Activated CD4-positive, alpha-beta T cell treated with anti-CD3 and anti-CD28 coated beads, Interleukin-2, amount 10 ng/mL, durations not matched to agents 7 days and 5 days (primary cell): ENCODE data around the gene ATP9B. TPM values are rescaled to one million over a fixed set of nuclear protein-coding genes. Genes with fewer than 3 reads are reported as not detected.

Source experiments
- CTCF ChIA-PET: fragments of 350-600 bp; sonication (Branson Sonifier 250); formaldehyde crosslinking; loops from one replicate; lab custom pipeline; 2021; ENCODE audit warnings: antibody characterized with exemption; lab: Charles Lee
- POLR2A ChIA-PET: fragments of 350-600 bp; sonication (Branson Sonifier 250); formaldehyde crosslinking; loops from one replicate; lab custom pipeline; 2021; ENCODE audit warnings: antibody characterized with exemption; lab: Charles Lee
- DNase-seq: peaks from one replicate; pipeline ENCODE4 v3.0.0-alpha.2; 2020
- H3K27ac Mint-ChIP-seq: one replicate; pipeline ENCODE4 v1.8.0; 2021; ENCODE audit warnings: mild to moderate bottlenecking, moderate library complexity, mixed read lengths
- H3K27me3 Mint-ChIP-seq: one replicate; pipeline ENCODE4 v1.8.0; 2021; ENCODE audit warnings: mixed read lengths
- H3K36me3 Mint-ChIP-seq: one replicate; pipeline ENCODE4 v1.8.0; 2021; ENCODE audit warnings: low read depth, mixed read lengths
- H3K4me1 Mint-ChIP-seq: one replicate; pipeline ENCODE4 v1.8.0; 2021; ENCODE audit warnings: mixed read lengths
- H3K4me3 Mint-ChIP-seq: one replicate; pipeline ENCODE4 v1.8.0; 2021; ENCODE audit warnings: mild to moderate bottlenecking, moderate library complexity, mixed read lengths
- H3K9me3 Mint-ChIP-seq: one replicate; pipeline ENCODE4 v1.8.0; 2021; ENCODE audit warnings: mixed read lengths
- total RNA-seq, 2 experiments: library from RNA; stranded (reverse); gene quantifications; one replicate each; pipeline ENCODE4 v1.2.3, GENCODE V29; 2021

The ATP9B gene
- total RNA-seq, 2 experiments from 2014 or later, result 29.8 to 30.5 TPM

- no peak for DNase-seq
- H3K9me3 Mint-ChIP-seq, result no peaks in the 10 kb centered on the region
- CTCF ChIA-PET, result interaction anchor here (1.1 kb wide), 1 partner anchor 9 kb away, joined by 4 read pairs; no protein-coding TSS in a partner anchor
These were observed 126.8 kb downstream of the ATP9B start for GRCh38 chr18:79195716-79196683.

DNA sequence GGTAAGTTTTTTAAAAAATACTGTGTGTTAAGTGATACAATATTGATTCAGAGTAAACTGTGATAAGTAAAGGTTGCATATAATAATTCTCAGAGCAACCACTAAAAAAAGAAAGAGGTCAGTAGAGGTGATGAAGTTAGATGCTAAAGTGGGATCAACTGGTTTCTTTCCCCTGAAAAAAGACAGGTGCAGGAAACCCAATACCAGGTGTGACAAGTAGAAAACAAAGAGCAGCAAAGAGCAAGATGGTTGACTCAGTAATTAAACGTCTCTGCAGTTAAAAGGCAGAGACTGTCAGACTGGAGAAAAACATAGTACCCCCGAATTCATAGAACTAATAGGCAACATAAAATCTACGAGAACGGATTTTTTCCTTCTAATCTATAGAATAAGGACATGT lies 128.3 kb downstream of the ATP9B start:
- ChIA-PET POLR2A (no interaction called here), CTCF (no interaction called here)
- Mint-ChIP-seq H3K27ac (no peak overlapping the region), H3K27me3 (no peaks in the 10 kb centered on the region), H3K36me3 (peaks cover 7% of the 10 kb centered on the region), H3K4me1 (peaks cover 10% of the 10 kb centered on the region), H3K4me3 (no peak overlapping the region), H3K9me3 (no peaks in the 10 kb centered on the region)
- no peak for DNase-seq

More at GRCh38 chr18:79195716-79196683, 126.8 kb downstream of the ATP9B start:
- H3K27ac Mint-ChIP-seq, result no peak overlapping the region
- POLR2A ChIA-PET, result no interaction called here
- peaks cover 12% of the 10 kb centered on the region for H3K36me3 Mint-ChIP-seq
- H3K4me3 Mint-ChIP-seq, result no peak overlapping the region
- no peaks in the 10 kb centered on the region for H3K27me3 Mint-ChIP-seq
- peaks cover 10% of the 10 kb centered on the region for H3K4me1 Mint-ChIP-seq

- POLR2A ChIA-PET, result no interaction called here
- no peaks in the 10 kb centered on the region for H3K27me3 Mint-ChIP-seq
- peaks cover 5% of the 10 kb centered on the region for H3K36me3 Mint-ChIP-seq
- no peaks in the 10 kb centered on the region for H3K9me3 Mint-ChIP-seq
- H3K4me1 Mint-ChIP-seq, result peaks cover 16% of the 10 kb centered on the region
- H3K27ac Mint-ChIP-seq, result no peak overlapping the region
- no peak for DNase-seq
- H3K4me3 Mint-ChIP-seq, result no peak overlapping the region
- CTCF ChIA-PET, result no interaction called here
These were observed 130.6 kb downstream of the ATP9B start for GRCh38 chr18:79199691-79200374.

DNA sequence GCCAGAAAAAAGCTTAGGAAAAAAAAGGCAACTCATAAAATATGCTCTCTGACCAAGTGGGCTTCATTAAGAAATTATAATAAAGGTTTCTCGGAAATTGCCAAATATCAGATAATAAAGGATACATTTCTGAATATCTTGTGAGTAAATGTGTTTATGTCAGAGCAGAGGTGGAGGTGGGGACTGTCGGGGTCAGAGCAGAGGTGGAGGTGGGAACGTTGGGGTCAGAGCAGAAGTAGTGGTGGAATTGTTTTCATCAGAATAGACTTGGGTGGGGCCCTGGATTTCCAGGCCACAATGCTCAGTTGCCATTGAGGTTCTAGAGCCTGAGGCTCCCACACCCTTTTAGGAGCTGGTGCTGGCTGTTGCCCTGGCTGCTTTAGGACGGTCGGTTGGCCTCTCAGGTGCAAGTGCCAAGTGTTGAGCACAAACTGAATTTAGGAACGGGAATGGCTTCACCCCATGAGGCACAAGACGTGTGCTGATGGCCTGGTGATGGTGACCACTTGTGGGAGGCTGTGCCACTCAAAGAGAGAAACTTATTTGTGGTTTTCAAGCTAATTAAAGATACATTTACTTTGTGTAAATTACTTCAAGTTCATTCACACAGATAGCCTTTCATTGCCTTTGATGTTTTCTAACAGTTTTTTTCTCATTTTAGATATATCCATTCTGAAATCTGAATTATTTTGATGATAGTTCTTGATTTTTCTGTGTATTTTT lies 131.5 kb downstream of the ATP9B start:
- no peaks in the 10 kb centered on the region for H3K9me3 Mint-ChIP-seq
- H3K27ac Mint-ChIP-seq, result no peak overlapping the region
- H3K4me3 Mint-ChIP-seq, result no peak overlapping the region
- ChIA-PET POLR2A (no interaction called here), CTCF (no interaction called here)
- H3K4me1 Mint-ChIP-seq, result peaks cover 16% of the 10 kb centered on the region
- DNase-seq, result no peak
- H3K36me3 Mint-ChIP-seq, result peaks cover 5% of the 10 kb centered on the region
- no peaks in the 10 kb centered on the region for H3K27me3 Mint-ChIP-seq

DNA sequence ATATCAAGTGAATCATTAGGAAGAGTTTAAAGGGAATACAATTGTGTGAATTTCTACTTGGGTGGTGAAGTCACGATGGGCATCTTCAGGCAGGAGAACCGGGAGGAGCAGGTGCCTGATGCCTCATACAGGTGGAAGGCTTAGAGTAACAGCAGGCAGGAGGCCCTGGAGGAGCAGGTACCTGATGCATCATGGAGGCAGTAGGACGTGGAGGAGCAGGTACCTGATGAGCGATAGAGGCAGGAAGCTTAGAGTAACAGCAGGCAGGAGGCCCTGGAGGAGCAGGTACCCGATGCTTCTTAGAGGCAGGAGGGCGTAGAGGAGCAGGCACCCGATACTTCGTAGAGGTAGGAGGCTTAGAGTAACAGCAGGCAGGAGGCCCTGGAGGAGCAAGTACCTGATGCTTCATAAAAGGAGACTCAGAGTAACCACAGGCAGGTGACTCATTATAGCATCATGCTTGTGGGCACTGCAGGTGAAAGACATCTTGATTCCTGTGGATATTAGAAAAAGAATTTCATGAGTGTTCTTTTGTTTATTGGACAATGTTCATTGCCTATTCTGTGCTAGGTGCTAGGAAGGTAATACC lies 133.9 kb downstream of the ATP9B start:
- POLR2A ChIA-PET, result no interaction called here
- Mint-ChIP-seq H3K4me3 (no peak overlapping the region), H3K9me3 (no peaks in the 10 kb centered on the region), H3K27me3 (no peaks in the 10 kb centered on the region), H3K36me3 (peaks cover 15% of the 10 kb centered on the region), H3K27ac (no peak overlapping the region), H3K4me1 (peaks cover 20% of the 10 kb centered on the region)
- DNase-seq, result no peak
- CTCF ChIA-PET, result no interaction called here

DNA sequence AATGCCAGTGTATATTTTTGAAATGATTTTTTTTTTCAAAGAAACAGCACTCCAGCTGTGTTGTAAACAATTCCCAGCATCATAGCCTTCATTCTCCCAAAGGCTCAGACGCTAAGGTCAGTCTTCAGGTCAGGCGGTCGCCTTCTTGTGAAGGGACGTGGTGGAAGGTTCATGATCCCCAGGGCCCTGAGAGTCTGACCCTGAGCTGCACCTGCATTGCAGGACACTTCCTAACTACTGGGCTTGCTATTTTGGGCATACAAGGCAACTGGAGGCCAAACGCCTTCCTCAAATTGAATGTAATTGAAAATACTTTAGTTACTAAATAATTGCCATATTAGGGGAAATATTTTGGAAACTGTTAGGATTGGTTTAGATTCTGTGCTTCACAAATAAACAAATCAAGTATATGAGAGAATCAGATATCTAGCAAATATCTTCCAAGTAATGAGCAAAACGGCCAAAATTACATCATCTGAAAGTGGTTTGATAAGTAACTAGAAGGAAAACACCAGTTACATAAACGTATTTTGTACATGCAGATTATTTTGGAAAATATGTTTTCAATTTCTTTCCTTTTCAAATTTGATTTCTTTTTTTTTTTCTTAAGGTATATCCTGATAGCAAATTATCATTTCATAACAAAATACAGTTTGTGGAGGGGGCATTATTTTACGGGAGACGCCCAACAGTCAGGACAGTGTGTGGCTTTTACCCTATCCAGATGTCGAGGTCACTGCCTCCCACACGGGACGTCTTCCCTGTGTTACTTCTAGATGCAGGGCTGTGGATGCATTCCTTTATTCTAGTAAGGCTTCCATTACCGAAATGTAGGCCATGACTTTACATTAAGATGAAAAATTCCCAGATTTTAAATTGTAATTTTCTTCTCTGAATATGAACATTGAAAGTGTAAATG lies 136.0 kb downstream of the ATP9B start:
- no peaks in the 10 kb centered on the region for H3K27me3 Mint-ChIP-seq
- H3K4me1 Mint-ChIP-seq, result peaks cover 19% of the 10 kb centered on the region
- no peak overlapping the region for H3K4me3 Mint-ChIP-seq
- POLR2A ChIA-PET, result no interaction called here
- H3K9me3 Mint-ChIP-seq, result no peaks in the 10 kb centered on the region
- CTCF ChIA-PET, result no interaction called here
- peaks cover 14% of the 10 kb centered on the region for H3K36me3 Mint-ChIP-seq
- H3K27ac Mint-ChIP-seq, result peak overlapping the region; percentile 31
- DNase-seq, result no peak

- no peak overlapping the region for H3K4me3 Mint-ChIP-seq
- ChIA-PET CTCF (no interaction called here), POLR2A (no interaction called here)
- no peak for DNase-seq
- H3K36me3 Mint-ChIP-seq, result peaks cover 10% of the 10 kb centered on the region
- H3K4me1 Mint-ChIP-seq, result peaks cover 15% of the 10 kb centered on the region
- no peak overlapping the region for H3K27ac Mint-ChIP-seq
- no peaks in the 10 kb centered on the region for H3K9me3 Mint-ChIP-seq
- H3K27me3 Mint-ChIP-seq, result no peaks in the 10 kb centered on the region
These were observed 137.2 kb downstream of the ATP9B start for GRCh38 chr18:79206444-79206843.

DNA sequence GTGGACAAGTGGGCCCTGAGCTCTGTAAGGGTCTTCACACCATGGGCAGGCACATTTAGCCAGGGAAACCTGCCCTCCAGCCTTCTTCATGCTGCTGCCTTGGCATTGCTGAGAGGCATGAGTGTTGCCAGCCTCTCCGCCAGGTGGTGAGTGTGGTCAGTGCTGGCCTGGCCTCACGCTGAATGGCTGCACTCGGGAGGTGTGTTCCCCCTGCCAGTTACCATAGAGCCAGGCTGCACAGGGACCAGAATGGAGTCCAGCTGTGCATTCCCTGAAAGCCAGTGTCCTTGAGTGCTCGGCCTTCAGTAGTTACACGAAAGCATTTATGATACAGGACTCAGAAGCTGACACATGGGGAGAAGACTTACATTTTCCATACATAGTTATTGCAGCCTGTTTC lies 139.7 kb downstream of the ATP9B start:
- POLR2A ChIA-PET, result no interaction called here
- H3K4me1 Mint-ChIP-seq, result peaks cover 4% of the 10 kb centered on the region
- no peaks in the 10 kb centered on the region for H3K27me3 Mint-ChIP-seq
- H3K9me3 Mint-ChIP-seq, result no peaks in the 10 kb centered on the region
- no peak for DNase-seq
- no peak overlapping the region for H3K4me3 Mint-ChIP-seq
- no peak overlapping the region for H3K27ac Mint-ChIP-seq
- peaks cover 10% of the 10 kb centered on the region for H3K36me3 Mint-ChIP-seq
- CTCF ChIA-PET, result no interaction called here

- POLR2A ChIA-PET, result no interaction called here
- CTCF ChIA-PET, result no interaction called here
These were observed 141.1 kb downstream of the ATP9B start for GRCh38 chr18:79210002-79210910.

GRCh38 chr18:79211844-79212243 lies 142.7 kb downstream of the ATP9B start:
- Mint-ChIP-seq H3K4me3 (no peak overlapping the region), H3K9me3 (no peaks in the 10 kb centered on the region), H3K27ac (no peak overlapping the region), H3K27me3 (no peaks in the 10 kb centered on the region), H3K36me3 (peaks cover 13% of the 10 kb centered on the region), H3K4me1 (no peaks in the 10 kb centered on the region)
- ChIA-PET CTCF (no interaction called here), POLR2A (no interaction called here)
- no peak for DNase-seq

More at GRCh38 chr18:79210002-79210910, 141.1 kb downstream of the ATP9B start:
- no peak for DNase-seq
- no peaks in the 10 kb centered on the region for H3K27me3 Mint-ChIP-seq
- no peak overlapping the region for H3K4me3 Mint-ChIP-seq
- H3K36me3 Mint-ChIP-seq, result peaks cover 10% of the 10 kb centered on the region
- no peak overlapping the region for H3K27ac Mint-ChIP-seq
- H3K4me1 Mint-ChIP-seq, result peaks cover 4% of the 10 kb centered on the region
- H3K9me3 Mint-ChIP-seq, result no peaks in the 10 kb centered on the region

- H3K27ac Mint-ChIP-seq, result no peak overlapping the region
- peaks cover 5% of the 10 kb centered on the region for H3K36me3 Mint-ChIP-seq
- DNase-seq, result no peak
- H3K4me3 Mint-ChIP-seq, result no peak overlapping the region
- ChIA-PET POLR2A (no interaction called here), CTCF (no interaction called here)
- H3K27me3 Mint-ChIP-seq, result no peaks in the 10 kb centered on the region
- H3K4me1 Mint-ChIP-seq, result no peaks in the 10 kb centered on the region
- no peaks in the 10 kb centered on the region for H3K9me3 Mint-ChIP-seq
These were observed 144.9 kb downstream of the ATP9B start for GRCh38 chr18:79214056-79214455.
